ENCODE results near the gene NXN.
"Not testable (repeated sequence)": the region's sequence is repeated elsewhere in the genome, so short reads cannot be mapped to it uniquely, and the experiment has no call there.

NXN gene

GRCh38 chr17:951325-952132 is 28.0 kb downstream of the NXN start:
- no peak for DNase-seq

GRCh38 chr17:949623-950303 is 29.8 kb downstream of the NXN start:
- no peak for DNase-seq

DNA sequence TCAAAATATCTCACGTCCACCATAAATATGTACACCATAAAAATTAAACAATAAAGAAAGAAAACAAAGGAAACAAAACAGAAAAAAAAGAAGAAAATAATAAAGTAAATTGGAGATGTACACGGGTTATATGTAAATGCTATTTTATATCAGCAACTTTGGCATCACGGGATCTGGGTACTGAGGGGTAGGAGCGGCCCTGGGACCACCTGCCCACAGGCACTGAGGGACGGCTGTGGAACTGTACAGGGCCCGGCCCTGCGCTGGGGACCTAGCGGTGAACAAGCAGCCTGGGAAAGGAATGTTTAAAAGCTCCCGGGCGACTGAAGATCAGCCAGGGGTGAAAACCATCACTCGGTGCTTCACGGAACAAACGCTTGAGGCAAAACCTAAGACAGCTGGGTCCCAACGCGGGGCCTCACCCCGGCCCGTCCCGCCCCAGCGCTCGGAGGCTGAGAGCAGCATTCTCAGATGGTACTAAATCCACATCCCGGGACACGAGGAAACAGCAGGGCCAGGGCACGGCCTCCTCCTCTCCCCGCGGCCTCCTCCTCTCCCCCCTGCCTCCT is 31.2 kb downstream of the NXN start:
- no peak for DNase-seq

GRCh38 chr17:946510-947236 is 32.9 kb downstream of the NXN start:
- no peak for DNase-seq

GRCh38 chr17:945672-946071 is 33.9 kb downstream of the NXN start:
- DNase-seq, result no peak

- DNase-seq, result no peak
Measured at GRCh38 chr17:944266-944826, 35.2 kb downstream of the NXN start.

DNA sequence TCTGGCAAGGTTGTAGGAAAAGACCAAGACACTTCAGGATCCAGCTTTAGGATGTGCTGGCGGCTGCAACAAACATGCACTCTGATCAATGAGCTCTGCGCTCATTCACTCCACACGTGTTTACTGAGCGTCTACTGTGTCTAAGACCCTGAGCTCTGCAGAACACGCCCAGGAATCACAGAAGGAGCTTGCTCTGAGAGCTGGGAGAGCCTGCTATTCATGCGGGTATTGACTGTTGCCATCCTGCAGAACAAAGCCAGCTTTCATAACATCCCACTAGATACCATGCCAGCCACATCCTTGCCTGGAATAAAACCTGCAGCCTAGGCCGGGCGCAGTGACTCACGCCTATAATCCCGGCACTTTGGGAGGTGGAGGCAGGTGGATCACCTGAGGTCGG is 44.1 kb downstream of the NXN start:
- DNase-seq, result no peak

- no peak for DNase-seq
Measured at GRCh38 chr17:933312-934073, 46.1 kb downstream of the NXN start.

GRCh38 chr17:930258-930657 is 49.3 kb downstream of the NXN start:
- no peak for DNase-seq

DNA sequence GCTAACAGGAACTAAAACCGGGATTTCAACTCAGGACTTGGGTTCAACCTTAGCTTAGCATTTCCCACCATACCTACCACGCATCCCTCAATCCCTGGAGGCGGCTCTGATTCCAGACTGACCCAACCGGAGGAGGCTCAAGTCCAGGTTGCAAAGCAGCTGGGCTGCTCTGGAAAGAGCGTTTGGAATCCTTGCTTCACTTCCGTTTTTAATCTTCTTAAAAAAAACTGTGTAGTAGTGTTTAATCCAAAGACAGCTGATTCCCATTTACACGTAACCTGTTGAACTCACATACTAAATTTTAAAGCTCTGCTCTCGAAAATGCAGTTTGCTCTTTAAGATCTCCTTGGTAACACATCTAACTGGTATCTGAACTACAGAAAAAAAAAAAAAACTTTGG is 50.0 kb downstream of the NXN start:
- DNase-seq, result no peak

GRCh38 chr17:927611-928461 is 51.7 kb downstream of the NXN start:
- DNase-seq, result peak; percentile 31

GRCh38 chr17:925817-926216 is 53.8 kb downstream of the NXN start:
- no peak for DNase-seq

DNA sequence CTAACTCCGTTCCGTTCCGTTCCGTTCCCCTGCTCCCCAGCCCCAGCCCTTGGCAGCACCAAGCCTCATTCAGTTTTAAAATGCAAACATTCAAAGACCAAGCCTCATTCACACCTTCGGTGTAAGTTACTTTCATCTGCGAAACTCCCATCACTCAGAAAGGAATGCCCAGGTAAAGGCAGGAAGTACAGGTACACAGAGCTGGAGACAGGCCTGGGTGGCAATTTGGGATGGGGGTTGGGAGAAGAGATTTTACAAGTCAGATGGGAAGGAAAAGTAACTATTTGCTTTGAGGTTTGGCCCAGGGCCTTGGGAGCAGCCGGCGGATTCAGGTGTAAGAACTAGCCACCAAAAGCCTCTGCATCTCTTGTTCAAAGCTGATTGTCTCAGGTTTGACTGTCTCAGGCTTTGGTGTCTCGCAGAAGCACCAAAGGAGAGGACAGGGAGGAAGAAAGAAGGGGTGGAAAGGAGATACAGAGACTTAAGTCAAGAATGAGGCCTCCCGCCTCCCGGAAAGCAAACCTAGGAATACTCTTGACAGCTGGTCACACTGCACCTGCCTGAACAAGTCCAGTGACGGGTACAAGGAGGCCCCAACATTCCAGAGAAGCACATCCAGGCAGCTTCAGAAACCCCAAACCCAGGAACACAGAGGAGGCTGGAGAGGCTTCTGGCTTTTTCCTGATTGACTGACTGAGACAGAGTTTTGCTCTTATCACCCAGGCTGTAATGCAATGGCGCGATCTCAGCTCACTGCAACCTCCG is 54.7 kb downstream of the NXN start:
- no peak for DNase-seq

DNA sequence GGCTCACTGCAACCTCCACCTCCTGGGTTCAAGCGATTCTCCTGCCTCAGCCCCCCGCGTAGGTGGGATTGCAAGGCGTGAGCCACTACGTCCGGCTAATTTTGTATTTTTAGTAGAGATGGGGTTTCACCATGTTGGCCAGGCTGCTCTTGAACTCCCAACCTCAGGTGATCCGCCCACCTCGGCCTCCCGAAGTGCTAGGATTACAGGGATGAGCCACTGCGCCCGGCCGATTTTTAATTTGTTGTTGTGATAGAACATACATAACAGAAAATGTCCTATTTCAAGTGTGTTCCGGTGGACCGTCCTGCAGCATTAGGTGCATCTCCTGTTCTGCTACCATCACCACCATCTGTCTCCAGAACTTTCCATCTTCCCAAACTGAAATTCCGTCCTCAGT is 55.3 kb downstream of the NXN start:
- DNase-seq, result not testable (repeated sequence)

DNA sequence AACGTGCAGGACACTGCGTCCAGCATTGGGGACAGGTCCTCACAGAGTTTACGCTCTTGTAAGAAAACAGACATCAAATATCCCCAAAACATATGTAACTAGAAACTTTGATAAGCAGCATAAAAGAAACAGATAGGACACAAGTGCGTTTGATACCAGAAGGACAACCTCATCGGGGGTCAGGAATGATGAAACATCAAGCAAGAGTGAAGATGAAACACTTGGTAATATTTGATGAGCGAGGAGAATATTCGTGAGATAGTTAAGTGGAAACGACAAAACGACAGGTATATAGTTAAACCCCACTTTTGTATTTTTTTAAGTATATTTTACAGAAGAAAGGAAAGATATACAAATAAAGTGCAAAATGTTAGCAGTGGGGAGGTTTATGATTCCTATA is 55.9 kb downstream of the NXN start:
- no peak for DNase-seq

DNA sequence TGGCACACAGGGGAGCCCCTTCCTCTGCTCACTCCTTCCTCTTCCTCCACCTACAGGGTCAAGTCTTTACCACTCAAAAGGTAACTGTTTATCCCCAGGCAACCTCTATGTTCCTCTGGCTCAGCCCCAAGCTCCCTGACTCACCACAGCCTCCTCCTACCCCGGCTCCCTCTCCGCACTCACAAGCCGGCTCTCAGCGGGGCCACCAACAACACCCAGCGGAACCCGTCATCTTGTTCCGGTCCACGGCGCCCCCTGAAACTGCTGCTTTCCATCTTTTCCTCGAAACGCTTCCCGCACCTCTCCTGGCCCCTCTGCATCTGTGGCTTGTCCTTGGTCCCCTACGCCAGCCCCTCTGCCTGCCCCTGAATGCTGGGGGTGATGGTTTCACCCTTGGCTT is 58.4 kb downstream of the NXN start:
- DNase-seq, result no peak

GRCh38 chr17:920190-920589 is 59.4 kb downstream of the NXN start:
- DNase-seq, result no peak

GRCh38 chr17:917941-918740 is 61.4 kb downstream of the NXN start:
- no peak for DNase-seq

- DNase-seq, result no peak
Measured at GRCh38 chr17:917391-917811, 62.2 kb downstream of the NXN start.

DNA sequence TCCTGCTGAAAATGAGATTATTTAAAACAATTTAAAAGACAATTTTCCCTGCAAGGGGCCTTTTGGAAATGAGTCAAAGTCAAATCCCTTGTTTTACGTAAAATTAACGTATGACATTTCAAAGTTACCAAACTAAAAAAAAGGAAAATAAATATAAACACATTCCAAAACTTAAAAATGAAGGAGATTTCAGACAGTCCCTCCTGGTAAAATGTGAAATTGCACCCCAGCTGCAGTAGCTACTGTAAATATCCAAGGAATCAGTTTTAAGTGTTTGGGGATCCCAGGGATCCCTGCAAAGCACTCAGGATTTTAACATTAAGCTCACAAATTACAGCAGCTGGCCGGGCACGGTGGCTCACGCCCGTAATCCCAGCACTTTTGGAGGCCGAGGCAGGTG is 63.3 kb downstream of the NXN start:
- no peak for DNase-seq
